Activated T-cell treated with anti-CD3 and anti-CD28 coated beads, Interleukin-2, amount 50 U/mL, for 24 hours (primary cell): Measurements from ENCODE around the gene GSN.
A peak's percentile ranks its signal among the peaks of the same experiment; 100 is the strongest.

Experiments used
- DNase-seq: peaks from one replicate; pipeline ENCODE4 v3.0.0-alpha.2; 2020
- H3K27ac Mint-ChIP-seq: 2 replicates; pipeline ENCODE4 v1.8.0; 2020; ENCODE audit warnings: mild to moderate bottlenecking, mixed read lengths
- H3K27me3 Mint-ChIP-seq: 2 replicates; pipeline ENCODE4 v1.8.0; 2020; ENCODE audit warnings: mixed read lengths
- H3K36me3 Mint-ChIP-seq: 2 replicates; pipeline ENCODE4 v1.8.0; 2020; ENCODE audit warnings: low read depth, mixed read lengths
- H3K4me1 Mint-ChIP-seq: 2 replicates; pipeline ENCODE4 v1.8.0; 2020; ENCODE audit warnings: low read depth, mixed read lengths
- H3K4me3 Mint-ChIP-seq: 2 replicates; pipeline ENCODE4 v1.8.0; 2020; ENCODE audit warnings: mild to moderate bottlenecking, moderate library complexity, mixed read lengths
- H3K9me3 Mint-ChIP-seq: 2 replicates; pipeline ENCODE4 v1.8.0; 2020; ENCODE audit warnings: mixed read lengths

The GSN gene

DNA sequence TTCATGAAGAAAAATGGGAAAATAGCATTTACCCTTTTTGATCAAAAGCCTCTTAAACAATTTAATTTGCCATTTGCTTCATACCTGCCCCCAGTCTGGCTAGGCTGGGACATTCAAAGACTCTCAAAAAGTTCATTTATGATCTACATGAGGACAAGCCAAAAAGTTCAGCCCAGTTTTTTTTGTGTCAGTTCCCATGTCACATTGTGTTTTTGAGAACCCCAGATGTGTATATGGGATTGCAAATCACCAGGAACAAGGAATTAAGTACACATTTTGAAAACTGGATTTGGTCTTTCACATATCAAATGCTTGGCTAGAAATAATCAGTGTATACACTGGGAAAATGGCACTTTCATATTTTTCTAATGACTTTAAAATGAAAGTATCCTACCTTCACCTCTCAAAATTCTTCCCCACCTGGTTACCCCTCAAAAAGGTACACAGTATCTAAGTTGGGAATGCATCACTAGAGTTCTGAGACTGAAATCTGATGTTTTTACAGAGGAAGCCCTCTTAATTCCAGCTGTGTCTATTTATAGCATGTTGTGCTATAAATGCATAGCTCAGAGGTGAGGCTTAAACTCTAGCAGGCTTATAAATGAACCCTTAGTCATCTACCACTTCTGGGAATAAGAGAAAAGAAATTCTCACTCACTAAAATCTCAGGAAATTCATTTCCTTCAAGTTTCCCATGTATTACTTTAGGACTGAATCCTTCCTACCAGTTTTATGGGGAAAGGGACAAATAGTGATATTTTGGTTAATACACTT is 92.8 kb downstream of the GSN start:
- no peak overlapping the region for H3K27ac Mint-ChIP-seq
- no peak for DNase-seq
- no peaks in the 10 kb centered on the region for H3K27me3 Mint-ChIP-seq
- H3K4me3 Mint-ChIP-seq: no peak overlapping the region
- peaks cover 12% of the 10 kb centered on the region for H3K36me3 Mint-ChIP-seq
- H3K9me3 Mint-ChIP-seq: no peaks in the 10 kb centered on the region
- peaks cover 74% of the 10 kb centered on the region for H3K4me1 Mint-ChIP-seq

DNA sequence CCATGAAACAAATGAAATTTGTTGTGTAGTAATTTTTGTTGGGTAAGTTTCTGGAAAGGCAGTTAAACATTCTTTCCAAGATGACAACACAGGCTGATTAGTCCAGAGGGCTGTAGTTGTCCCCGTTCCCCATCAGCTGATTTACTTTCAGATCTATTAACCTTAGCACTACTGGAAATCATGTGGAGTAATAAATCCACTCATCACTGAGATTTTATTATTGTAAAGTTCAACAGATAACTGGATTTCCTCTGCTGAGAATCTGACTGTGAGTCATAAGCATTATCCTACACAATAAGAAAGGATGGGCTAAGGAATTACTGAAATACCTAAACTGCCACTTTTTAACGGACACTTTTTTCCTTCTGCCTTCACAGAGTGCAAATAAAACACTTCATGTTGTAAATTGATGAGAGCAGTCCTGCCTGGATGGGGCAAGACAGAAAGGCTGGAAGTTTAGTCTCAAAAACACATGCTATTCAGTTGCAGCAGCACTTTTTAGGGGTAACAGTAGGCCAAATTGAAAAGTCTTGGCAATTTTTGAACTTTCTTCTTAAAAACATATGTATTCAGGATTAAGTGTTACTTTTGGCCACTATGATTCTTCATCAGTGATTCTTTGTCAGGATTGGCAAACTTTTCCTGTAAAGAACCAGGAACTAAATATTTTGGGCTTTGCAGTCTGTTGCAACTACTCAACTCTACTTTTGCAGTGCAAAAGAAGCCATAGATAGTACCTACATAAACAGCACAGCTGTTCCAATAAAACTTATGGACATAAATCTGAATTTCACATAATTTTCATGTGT is 95.1 kb downstream of the GSN start:
- peaks cover 71% of the 10 kb centered on the region for H3K4me1 Mint-ChIP-seq

DNA sequence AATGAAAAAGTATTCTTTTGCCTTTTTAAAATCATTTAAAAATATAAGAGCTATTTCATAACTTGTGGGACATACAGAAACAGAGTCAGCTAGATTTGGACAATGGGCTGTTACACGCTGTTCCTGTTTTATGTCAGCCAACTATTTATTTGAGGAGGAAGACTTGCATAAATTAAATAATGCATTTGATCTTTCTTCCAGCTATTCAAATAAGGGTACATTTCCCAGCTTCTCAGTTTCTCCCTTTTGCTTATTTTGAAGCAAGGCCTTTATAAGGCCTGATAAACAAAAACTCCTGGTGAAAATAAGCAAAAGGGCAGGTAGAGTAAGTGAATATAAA is 95.6 kb downstream of the GSN start:
- Mint-ChIP-seq H3K27me3 (no peaks in the 10 kb centered on the region), H3K4me3 (no peak overlapping the region), H3K9me3 (no peaks in the 10 kb centered on the region), H3K36me3 (peaks cover 22% of the 10 kb centered on the region), H3K4me1 (peaks cover 71% of the 10 kb centered on the region), H3K27ac (no peak overlapping the region)
- DNase-seq: no peak

More for the DNA sequence above, 95.1 kb downstream of the GSN start:
- Mint-ChIP-seq H3K36me3 (peaks cover 19% of the 10 kb centered on the region), H3K9me3 (no peaks in the 10 kb centered on the region), H3K27me3 (no peaks in the 10 kb centered on the region), H3K4me3 (no peak overlapping the region), H3K27ac (no peak overlapping the region)
- no peak for DNase-seq

DNA sequence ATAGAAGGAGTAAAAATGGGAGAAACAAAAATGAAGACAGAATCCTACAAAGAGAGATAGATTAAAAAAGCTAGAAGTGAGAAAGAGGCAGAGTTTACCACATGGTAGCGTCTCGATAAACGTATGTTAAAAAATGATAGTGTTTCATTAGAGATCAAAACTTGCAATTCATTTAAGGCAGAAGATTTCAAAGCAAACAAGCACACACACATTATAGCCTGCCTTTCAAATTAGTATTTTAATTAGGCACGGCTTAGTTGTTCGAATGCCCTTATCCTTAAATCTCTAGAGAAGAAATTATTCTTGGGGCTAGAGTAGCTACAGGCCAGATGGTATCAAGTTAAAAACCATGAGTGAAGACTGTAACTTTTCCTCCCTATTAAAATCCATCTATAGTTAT is 96.1 kb downstream of the GSN start:
- Mint-ChIP-seq H3K4me3 (no peak overlapping the region), H3K36me3 (peaks cover 22% of the 10 kb centered on the region), H3K4me1 (peaks cover 71% of the 10 kb centered on the region), H3K9me3 (no peaks in the 10 kb centered on the region), H3K27me3 (no peaks in the 10 kb centered on the region), H3K27ac (peak overlapping the region; percentile 22)
- no peak for DNase-seq

DNA sequence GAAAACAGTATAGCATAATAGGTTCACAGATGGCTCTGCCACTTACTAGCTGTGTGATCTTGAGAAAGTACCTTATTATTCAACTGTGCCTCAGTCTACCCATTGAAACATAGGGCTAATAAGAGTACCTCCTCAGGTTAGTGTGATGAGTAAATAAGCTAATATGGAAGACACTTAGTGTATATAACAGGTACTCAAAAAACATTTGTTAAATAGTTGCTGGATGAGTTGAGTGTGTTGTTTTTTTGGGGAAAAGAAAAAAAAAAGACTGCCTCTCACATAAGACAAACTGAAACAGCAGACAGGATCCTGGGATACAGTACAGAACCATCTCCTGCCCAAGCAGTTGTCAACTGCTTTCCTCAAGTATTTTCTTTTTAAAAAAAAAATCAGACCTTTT is 96.9 kb downstream of the GSN start:
- Mint-ChIP-seq H3K4me3 (no peak overlapping the region), H3K36me3 (peaks cover 26% of the 10 kb centered on the region), H3K4me1 (peaks cover 71% of the 10 kb centered on the region), H3K27ac (peak overlapping the region; percentile 14), H3K27me3 (no peaks in the 10 kb centered on the region), H3K9me3 (no peaks in the 10 kb centered on the region)
- no peak for DNase-seq

DNA sequence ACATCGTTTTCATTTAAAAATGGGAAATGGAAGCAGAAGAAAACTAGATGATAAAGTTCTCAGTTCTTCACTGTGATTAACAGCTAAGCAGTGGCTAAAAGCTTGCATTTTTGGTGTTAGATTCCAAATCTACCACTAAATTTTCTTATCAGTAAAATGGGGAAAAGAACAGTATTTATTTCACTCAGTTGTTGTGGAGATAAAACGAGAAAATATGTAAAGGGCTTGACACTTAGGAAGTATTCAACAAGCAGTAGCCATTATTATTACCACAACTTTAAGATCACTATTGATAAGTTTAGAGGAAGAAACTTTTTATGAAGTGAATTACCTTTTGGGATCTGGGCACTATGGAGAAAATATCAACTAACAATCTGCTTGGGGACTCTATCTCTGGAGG is 97.6 kb downstream of the GSN start:
- no peak for DNase-seq
- Mint-ChIP-seq H3K27ac (no peak overlapping the region), H3K36me3 (peaks cover 29% of the 10 kb centered on the region), H3K4me3 (no peak overlapping the region), H3K4me1 (peaks cover 70% of the 10 kb centered on the region), H3K9me3 (peaks cover 3% of the 10 kb centered on the region), H3K27me3 (no peaks in the 10 kb centered on the region)

DNA sequence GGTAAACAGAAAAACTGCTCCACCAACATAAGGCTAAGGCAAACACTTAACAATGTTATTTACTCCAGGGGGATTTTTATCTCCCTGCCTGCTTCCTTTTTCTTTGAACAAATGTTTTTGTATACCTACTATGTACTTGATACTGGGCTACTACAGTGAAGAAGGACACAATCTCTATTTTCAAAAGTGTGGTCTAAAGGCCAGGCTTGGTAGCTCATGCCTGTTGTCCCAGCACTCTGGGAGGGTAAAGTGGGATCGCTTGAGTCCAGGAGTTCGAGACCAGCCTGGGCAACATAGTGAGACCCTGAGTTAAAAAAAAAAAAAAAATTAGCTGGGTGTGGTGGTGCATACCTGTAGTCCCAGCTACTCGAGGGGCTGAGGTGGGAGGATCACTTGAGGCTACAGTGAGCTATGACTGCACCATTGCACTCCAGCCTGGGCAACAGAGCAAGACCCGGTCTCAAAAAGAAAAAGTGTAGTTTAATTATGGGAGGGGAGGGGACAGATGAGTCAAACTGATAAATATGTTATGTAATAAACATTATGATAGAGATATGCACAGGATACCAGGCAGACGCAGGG is 98.7 kb downstream of the GSN start:
- peaks cover 70% of the 10 kb centered on the region for H3K4me1 Mint-ChIP-seq
- DNase-seq: no peak
- H3K27ac Mint-ChIP-seq: no peak overlapping the region
- H3K36me3 Mint-ChIP-seq: peaks cover 28% of the 10 kb centered on the region
- no peak overlapping the region for H3K4me3 Mint-ChIP-seq
- H3K27me3 Mint-ChIP-seq: no peaks in the 10 kb centered on the region
- peaks cover 4% of the 10 kb centered on the region for H3K9me3 Mint-ChIP-seq

DNA sequence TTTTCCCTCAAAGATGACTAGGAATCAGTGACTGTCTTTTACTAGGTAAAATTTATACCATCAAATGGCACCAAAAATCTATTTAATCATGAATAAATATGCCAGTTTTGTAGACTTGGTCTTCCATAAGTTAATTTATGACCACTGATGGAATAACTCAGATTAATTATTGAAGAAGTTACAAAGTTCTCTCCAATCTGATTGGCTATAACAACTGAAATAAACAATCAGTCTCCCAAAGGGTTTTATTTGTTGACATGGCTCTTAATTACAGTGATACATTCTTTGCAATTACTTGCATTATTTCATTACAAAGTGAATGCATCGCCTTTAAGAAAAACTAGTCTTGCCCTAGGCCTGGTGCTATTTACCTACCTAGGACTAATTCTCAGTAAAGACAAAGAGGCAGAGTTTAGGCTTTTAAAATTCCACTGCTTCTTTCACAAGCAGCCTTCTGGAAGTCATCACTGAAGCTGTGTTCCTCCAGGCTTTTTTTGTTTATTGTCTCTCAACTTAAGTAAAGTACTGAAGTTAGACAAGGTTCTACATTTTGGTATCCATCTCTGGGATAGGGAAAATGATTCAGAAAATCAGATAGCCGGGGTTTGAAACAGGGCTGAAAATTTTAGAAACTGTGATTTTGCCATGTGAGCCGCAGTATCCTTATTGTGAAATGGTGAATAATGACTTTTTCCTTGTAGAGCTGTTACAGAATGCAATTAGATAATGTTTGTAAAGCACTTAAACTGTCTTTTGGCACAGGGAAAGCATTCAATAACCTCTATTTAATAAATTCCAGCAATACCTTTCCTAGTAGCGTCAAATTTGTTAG is 99.6 kb downstream of the GSN start:
- Mint-ChIP-seq H3K27me3 (no peaks in the 10 kb centered on the region), H3K27ac (no peak overlapping the region), H3K36me3 (peaks cover 28% of the 10 kb centered on the region), H3K4me1 (peaks cover 73% of the 10 kb centered on the region), H3K9me3 (peaks cover 4% of the 10 kb centered on the region), H3K4me3 (peak overlapping the region; percentile 88)
- no peak for DNase-seq

DNA sequence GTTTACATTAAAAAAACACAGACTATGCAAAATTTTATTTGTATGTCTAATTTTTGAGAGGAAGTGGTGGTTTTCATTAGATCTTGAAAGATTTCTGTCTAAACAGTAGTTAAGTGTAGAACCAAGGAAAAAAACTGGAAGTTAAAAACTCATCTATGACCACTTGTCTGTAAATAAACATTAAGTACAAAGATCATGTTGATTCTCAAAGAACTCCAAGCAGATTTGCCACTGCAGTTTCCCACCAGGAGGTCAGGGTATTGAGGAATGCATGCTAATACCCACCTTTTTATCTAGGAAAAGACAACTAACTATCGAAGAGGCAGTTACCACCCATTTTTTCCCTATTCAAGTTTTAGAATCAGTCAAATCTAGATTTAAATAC is 100.2 kb downstream of the GSN start:
- no peak for DNase-seq
- Mint-ChIP-seq H3K4me3 (peak overlapping the region; percentile 88), H3K4me1 (peaks cover 73% of the 10 kb centered on the region), H3K27me3 (no peaks in the 10 kb centered on the region), H3K9me3 (peaks cover 4% of the 10 kb centered on the region), H3K27ac (no peak overlapping the region), H3K36me3 (peaks cover 28% of the 10 kb centered on the region)

DNA sequence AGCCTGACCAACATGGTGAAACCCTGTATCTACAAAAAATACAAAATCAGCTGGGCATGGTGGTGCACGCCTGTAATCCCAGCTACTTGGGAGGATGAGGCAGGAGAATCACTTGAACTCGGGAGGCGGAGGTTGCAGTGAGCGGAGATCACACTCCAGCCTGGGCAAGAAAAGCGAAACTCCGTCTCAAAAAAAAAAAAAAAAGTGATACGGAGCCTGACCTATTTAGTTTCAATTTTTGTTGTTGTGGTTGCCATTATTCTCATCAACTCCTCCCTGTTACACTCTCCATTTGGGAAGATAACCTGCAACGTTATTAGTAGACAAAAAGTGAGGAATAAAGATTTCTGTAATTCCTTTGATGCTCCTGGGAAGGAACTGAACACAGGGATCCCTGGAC is 100.8 kb downstream of the GSN start:
- Mint-ChIP-seq H3K36me3 (peaks cover 28% of the 10 kb centered on the region), H3K4me3 (peak overlapping the region; percentile 88), H3K4me1 (peaks cover 73% of the 10 kb centered on the region), H3K9me3 (peaks cover 4% of the 10 kb centered on the region), H3K27me3 (no peaks in the 10 kb centered on the region), H3K27ac (peak overlapping the region; percentile 94)
- peak; percentile 42 for DNase-seq

DNA sequence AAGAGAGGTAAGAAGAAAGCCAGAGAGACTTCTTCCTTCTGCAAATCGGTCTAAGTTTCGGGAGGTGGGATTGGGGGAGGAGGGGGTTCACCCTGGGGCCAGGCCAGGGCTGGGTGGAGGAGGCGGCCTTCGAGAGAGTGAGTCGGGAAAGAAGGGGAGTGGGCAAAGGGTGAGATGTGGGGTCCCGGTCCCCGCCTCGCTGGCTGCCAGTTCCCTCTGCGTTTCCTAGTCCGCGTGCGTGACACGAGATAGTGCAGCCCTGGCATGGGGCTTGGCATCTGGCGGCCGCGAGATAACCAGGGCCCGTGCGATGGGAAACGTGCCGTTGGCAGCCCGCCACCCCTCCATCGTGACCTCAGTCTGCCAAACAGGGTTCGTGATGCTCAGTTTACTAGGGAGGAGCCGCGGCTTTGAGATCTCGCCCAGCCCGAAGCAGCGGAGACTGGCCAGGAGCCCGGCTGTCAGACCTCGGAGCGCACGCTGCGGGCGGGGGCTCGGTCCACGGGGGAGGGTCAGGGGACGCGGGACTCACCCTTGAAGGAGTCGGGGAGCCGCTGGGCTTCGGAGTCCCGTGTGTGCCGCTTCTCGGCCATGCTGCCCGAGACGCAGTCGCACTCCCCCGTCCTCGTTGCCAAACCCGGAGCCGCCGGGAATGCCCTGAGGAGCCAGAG is 101.8 kb downstream of the GSN start, which contains the start of gene STOM:
Gene STOM, minus strand, starts transcription at position 656 of the 671 bp plus-strand sequence. Its CDS starts 63 bp downstream, at position 593.
- Mint-ChIP-seq H3K36me3 (peaks cover 28% of the 10 kb centered on the region), H3K4me1 (peaks cover 66% of the 10 kb centered on the region), H3K27me3 (no peaks in the 10 kb centered on the region), H3K9me3 (peaks cover 4% of the 10 kb centered on the region), H3K4me3 (peak within 1 kb of the TSS; percentile 88), H3K27ac (peak within 1 kb of the TSS; percentile 94)
- no peak for DNase-seq

DNA sequence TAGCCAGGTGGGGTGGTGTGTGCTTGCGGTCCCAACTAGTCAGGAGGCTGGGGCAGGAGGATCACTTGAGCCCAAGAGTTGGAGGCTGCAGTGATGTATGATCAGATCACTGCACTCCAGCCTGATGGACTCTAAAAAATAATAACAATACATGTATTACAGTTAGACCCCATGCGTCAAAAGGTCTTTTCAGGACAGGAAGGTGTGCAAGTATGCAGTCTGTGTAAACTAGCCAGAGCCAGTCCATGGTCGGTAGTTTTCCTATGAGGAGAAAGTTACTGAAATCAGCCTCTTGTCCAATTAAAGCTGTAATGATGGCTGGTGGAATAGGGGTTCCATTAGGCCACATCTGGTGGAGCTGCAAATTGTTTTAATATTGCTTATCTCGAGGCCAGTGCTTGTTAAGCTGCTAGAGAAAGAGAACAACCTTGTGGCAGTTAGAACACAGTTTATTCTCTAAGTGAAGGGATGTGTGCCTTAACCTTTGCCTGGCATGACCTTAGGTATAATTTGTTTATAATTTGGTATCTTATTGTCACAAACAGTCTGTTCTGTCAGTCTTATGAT is 103.6 kb downstream of the GSN start:
- Mint-ChIP-seq H3K27ac (peak overlapping the region; percentile 69), H3K9me3 (peaks cover 4% of the 10 kb centered on the region), H3K4me3 (no peak overlapping the region), H3K36me3 (peaks cover 20% of the 10 kb centered on the region), H3K4me1 (peaks cover 51% of the 10 kb centered on the region), H3K27me3 (no peaks in the 10 kb centered on the region)
- no peak for DNase-seq

DNA sequence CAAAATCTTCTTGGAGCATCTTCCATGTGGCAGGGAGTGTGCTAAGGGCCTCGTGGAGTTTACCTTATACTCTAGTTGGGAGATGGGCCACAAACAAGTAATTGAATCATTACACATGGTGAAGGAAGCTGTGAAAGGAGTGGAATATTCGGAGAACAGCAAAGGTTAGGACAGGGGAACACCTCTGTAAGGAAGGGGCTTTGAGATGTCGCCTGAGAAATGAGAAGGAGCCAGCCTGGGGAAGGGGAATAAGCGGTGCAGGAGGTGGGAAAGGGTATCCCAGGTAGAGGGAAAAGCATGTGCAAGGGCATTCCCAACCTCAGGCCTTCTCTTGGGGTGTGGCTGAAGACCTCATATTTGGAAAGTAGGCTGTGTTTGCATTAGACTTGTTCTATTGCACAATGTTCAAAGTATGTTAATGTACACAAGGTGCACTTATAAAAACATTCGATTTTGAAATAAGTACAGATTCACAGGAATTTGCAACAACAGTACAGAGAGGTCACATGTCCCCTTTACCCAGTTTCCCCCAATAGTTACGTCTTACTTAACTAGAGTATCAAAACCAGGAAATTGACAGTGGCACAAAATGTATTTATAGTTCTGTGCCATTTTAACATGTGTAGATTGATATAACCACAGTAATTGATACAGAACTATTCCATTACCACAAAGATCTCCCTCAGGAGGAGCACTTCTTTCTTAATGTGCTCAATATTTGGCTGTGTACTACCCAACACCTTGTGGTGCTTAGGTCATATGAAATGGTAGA is 104.5 kb downstream of the GSN start:
- Mint-ChIP-seq H3K4me3 (no peak overlapping the region), H3K4me1 (peaks cover 47% of the 10 kb centered on the region)

More for the DNA sequence above, 104.5 kb downstream of the GSN start:
- Mint-ChIP-seq H3K27ac (no peak overlapping the region), H3K36me3 (peaks cover 16% of the 10 kb centered on the region), H3K9me3 (peaks cover 4% of the 10 kb centered on the region), H3K27me3 (no peaks in the 10 kb centered on the region)
- DNase-seq: no peak
